ENCODE measurements around the gene ABR.

GRCh38 chr17:1072551-1072961 is 107.2 kb downstream of the ABR start:
- TF ChIP-seq, protein P1, sequence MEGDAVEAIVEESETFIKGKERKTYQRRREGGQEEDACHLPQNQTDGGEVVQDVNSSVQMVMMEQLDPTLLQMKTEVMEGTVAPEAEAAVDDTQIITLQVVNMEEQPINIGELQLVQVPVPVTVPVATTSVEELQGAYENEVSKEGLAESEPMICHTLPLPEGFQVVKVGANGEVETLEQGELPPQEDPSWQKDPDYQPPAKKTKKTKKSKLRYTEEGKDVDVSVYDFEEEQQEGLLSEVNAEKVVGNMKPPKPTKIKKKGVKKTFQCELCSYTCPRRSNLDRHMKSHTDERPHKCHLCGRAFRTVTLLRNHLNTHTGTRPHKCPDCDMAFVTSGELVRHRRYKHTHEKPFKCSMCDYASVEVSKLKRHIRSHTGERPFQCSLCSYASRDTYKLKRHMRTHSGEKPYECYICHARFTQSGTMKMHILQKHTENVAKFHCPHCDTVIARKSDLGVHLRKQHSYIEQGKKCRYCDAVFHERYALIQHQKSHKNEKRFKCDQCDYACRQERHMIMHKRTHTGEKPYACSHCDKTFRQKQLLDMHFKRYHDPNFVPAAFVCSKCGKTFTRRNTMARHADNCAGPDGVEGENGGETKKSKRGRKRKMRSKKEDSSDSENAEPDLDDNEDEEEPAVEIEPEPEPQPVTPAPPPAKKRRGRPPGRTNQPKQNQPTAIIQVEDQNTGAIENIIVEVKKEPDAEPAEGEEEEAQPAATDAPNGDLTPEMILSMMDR (IDR thresholded peaks at IDR 0.05; ENCODE audit: low read depth, low read length): no peak
- TF ChIP-seq POLR2A (IDR thresholded peaks at IDR 0.05; ENCODE audit: extremely low read depth, insufficient read length) (no peak), MYC (IDR thresholded peaks at IDR 0.05; ENCODE audit: low read depth, low read length) (no peak)
- TF ChIP-seq, protein P2, sequence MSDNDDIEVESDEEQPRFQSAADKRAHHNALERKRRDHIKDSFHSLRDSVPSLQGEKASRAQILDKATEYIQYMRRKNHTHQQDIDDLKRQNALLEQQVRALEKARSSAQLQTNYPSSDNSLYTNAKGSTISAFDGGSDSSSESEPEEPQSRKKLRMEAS (IDR thresholded peaks at IDR 0.05; ENCODE audit: low read depth, low read length): no peak

Data from NB4 (cell line).